ENCODE results near the gene NACA2.

The NACA2 gene

DNA sequence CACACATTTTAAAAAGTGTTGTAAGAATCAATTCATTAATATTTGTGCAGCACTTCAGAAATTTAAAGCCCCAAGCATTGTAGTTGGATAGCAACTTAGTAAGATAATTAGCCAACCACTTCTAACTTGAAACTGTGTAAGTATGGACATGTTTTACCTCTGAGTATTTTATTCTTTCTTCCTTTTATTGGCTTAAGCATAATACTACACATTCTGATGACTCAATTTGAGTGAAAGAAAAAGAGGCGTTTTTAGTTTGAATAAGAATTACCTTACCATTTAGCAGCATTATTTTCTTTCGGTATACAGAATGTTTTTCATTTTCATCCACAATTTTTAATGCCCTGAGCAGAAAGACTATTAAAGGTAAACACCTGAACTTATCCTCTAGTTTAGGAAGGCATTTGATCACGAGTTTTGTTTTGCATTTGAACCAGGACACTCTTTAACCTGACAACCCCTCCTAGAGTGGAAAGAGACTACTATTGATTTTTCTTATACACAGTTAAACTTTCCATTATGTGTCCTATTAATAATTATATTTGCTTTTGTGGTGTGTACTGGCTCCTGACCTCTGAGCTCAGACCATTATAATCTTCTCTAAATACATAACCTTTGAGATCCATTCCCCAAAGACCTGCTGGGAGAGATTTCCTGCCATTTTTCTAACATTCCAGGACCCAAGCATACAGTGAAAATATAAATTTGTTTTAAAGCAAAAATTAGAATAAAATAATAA, 9.2 kb downstream of the NACA2 start:
- TF ChIP-seq, protein P1, sequence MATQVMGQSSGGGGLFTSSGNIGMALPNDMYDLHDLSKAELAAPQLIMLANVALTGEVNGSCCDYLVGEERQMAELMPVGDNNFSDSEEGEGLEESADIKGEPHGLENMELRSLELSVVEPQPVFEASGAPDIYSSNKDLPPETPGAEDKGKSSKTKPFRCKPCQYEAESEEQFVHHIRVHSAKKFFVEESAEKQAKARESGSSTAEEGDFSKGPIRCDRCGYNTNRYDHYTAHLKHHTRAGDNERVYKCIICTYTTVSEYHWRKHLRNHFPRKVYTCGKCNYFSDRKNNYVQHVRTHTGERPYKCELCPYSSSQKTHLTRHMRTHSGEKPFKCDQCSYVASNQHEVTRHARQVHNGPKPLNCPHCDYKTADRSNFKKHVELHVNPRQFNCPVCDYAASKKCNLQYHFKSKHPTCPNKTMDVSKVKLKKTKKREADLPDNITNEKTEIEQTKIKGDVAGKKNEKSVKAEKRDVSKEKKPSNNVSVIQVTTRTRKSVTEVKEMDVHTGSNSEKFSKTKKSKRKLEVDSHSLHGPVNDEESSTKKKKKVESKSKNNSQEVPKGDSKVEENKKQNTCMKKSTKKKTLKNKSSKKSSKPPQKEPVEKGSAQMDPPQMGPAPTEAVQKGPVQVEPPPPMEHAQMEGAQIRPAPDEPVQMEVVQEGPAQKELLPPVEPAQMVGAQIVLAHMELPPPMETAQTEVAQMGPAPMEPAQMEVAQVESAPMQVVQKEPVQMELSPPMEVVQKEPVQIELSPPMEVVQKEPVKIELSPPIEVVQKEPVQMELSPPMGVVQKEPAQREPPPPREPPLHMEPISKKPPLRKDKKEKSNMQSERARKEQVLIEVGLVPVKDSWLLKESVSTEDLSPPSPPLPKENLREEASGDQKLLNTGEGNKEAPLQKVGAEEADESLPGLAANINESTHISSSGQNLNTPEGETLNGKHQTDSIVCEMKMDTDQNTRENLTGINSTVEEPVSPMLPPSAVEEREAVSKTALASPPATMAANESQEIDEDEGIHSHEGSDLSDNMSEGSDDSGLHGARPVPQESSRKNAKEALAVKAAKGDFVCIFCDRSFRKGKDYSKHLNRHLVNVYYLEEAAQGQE (IDR thresholded peaks at IDR 0.05; ENCODE audit: low read depth), result no peak
- TF ChIP-seq RAD21 (IDR thresholded peaks at IDR 0.05; ENCODE audit: low read depth) (no peak), ZBTB7A (IDR thresholded peaks at IDR 0.05; ENCODE audit: low read depth) (no peak), CREB1 (IDR thresholded peaks at IDR 0.05; ENCODE audit: low read depth) (no peak), TAF1 (IDR thresholded peaks at IDR 0.05; ENCODE audit: low read depth) (no peak), TEAD4 (IDR thresholded peaks at IDR 0.05) (no peak), TCF12 (IDR thresholded peaks at IDR 0.05; ENCODE audit: low read depth) (no peak), YY1 (IDR thresholded peaks at IDR 0.05; ENCODE audit: low read depth) (no peak), CEBPB (IDR thresholded peaks at IDR 0.05) (no peak), NFIC (IDR thresholded peaks at IDR 0.05) (no peak), MAX (IDR thresholded peaks at IDR 0.05) (no peak), EGR1 (IDR thresholded peaks at IDR 0.05) (no peak), FOXM1 (IDR thresholded peaks at IDR 0.05; ENCODE audit: borderline replicate concordance, low read depth) (no peak), EP300 (IDR thresholded peaks at IDR 0.05; ENCODE audit: borderline replicate concordance) (no peak)
- TF ChIP-seq, protein P2, sequence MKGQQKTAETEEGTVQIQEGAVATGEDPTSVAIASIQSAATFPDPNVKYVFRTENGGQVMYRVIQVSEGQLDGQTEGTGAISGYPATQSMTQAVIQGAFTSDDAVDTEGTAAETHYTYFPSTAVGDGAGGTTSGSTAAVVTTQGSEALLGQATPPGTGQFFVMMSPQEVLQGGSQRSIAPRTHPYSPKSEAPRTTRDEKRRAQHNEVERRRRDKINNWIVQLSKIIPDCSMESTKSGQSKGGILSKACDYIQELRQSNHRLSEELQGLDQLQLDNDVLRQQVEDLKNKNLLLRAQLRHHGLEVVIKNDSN (IDR thresholded peaks at IDR 0.05), result no peak

DNA sequence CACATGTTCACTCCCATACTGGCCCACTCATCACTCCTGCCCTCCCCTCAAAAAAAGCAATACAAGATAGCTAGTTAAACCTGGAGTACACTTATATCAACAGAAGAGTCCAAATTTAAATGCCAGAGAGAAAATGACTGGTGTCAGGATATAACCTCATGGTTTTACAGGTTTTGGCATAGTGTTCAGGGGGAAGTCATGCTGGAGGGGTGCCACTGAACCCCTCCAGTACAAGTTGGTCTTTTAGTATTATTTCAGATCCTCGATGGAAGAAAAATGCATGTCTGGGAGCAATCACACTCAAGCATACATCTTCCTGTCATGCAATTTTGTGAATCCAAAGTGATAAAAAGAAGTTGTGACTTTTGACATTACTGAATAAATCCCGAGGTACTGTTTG, 10.5 kb downstream of the NACA2 start:
- TF ChIP-seq, protein P1 (IDR thresholded peaks at IDR 0.05; ENCODE audit: low read depth), result no peak
- TF ChIP-seq NFIC (IDR thresholded peaks at IDR 0.05) (no peak), TCF12 (IDR thresholded peaks at IDR 0.05; ENCODE audit: low read depth) (no peak), TAF1 (IDR thresholded peaks at IDR 0.05; ENCODE audit: low read depth) (no peak), EP300 (IDR thresholded peaks at IDR 0.05; ENCODE audit: borderline replicate concordance) (no peak), EGR1 (IDR thresholded peaks at IDR 0.05) (no peak), CREB1 (IDR thresholded peaks at IDR 0.05; ENCODE audit: low read depth) (no peak), TEAD4 (IDR thresholded peaks at IDR 0.05) (no peak), CEBPB (IDR thresholded peaks at IDR 0.05) (no peak), ZBTB7A (IDR thresholded peaks at IDR 0.05; ENCODE audit: low read depth) (no peak), FOXM1 (IDR thresholded peaks at IDR 0.05; ENCODE audit: borderline replicate concordance, low read depth) (no peak), MAX (IDR thresholded peaks at IDR 0.05) (no peak), YY1 (IDR thresholded peaks at IDR 0.05; ENCODE audit: low read depth) (no peak), RAD21 (IDR thresholded peaks at IDR 0.05; ENCODE audit: low read depth) (no peak)
- TF ChIP-seq, protein P2 (IDR thresholded peaks at IDR 0.05), result no peak

GRCh38 chr17:61579961-61580360, 11.1 kb downstream of the NACA2 start:
- TF ChIP-seq TEAD4 (IDR thresholded peaks at IDR 0.05) (no peak), EP300 (IDR thresholded peaks at IDR 0.05; ENCODE audit: borderline replicate concordance) (no peak), CREB1 (IDR thresholded peaks at IDR 0.05; ENCODE audit: low read depth) (no peak), CEBPB (IDR thresholded peaks at IDR 0.05) (no peak), TCF12 (IDR thresholded peaks at IDR 0.05; ENCODE audit: low read depth) (no peak)

DNA sequence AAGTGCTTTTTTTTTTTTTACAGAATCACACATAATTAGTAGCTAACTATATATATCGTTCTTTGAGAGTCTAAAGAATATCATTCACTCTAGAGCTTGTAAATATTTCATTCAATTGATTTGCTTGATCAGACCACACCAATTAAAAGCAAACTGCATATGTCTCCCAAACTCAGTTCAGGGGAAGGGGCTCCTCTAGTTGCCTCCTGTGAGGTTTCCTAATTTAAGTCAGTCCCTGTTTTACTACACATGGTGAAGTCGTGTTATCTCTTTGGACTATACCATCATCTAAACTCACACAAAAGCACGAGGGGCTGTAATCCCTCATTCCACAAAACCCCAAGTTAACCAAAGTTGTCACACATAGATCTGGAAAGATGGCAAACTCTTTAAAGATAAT, 11.7 kb downstream of the NACA2 start:
- TF ChIP-seq, protein P1 (IDR thresholded peaks at IDR 0.05; ENCODE audit: low read depth), result no peak
- TF ChIP-seq NFIC (IDR thresholded peaks at IDR 0.05) (no peak), EGR1 (IDR thresholded peaks at IDR 0.05) (no peak), RAD21 (IDR thresholded peaks at IDR 0.05; ENCODE audit: low read depth) (no peak), YY1 (IDR thresholded peaks at IDR 0.05; ENCODE audit: low read depth) (no peak), TEAD4 (IDR thresholded peaks at IDR 0.05) (no peak), EP300 (IDR thresholded peaks at IDR 0.05; ENCODE audit: borderline replicate concordance) (no peak)
- TF ChIP-seq, protein P2 (IDR thresholded peaks at IDR 0.05), result no peak
